ENCODE measurements around the gene AEBP1. TPM values are rescaled to one million over a fixed set of nuclear protein-coding genes. Genes with fewer than 3 reads are reported as not detected.
A peak's percentile ranks its signal among the peaks of the same experiment; 100 is the strongest.

AEBP1 gene
- polyA plus RNA-seq, 6 donors from 2014 or later: 1.9 to 18.5 (median 4.1) TPM

GRCh38 chr7:44159824-44160630, 55.9 kb downstream of the AEBP1 start:
- Mint-ChIP-seq H3K36me3 (peaks cover 0 to 4% of the 10 kb centered on the region in 2 donors), H3K9me3 (peaks cover 0 to 9% (median 3%) of the 10 kb centered on the region in 7 donors), H3K27me3 (no peaks in the 10 kb centered on the region), H3K4me1 (no peaks in the 10 kb centered on the region), H3K4me3 (no peak overlapping the region), H3K27ac (no peak overlapping the region)
- no peak for ATAC-seq (ENCODE audit: low read depth in 2 of 2)
- DNase-seq: no peak

- H3K27me3 Mint-ChIP-seq: no peaks in the 10 kb centered on the region
- H3K9me3 Mint-ChIP-seq: peaks cover 0 to 9% (median 3%) of the 10 kb centered on the region in 7 donors
- ATAC-seq (ENCODE audit: low read depth in 2 of 2) (no peak), DNase-seq (no peak)
- no peaks in the 10 kb centered on the region for H3K4me1 Mint-ChIP-seq
- H3K36me3 Mint-ChIP-seq: peaks cover 0 to 4% of the 10 kb centered on the region in 2 donors
- no peak overlapping the region for H3K27ac Mint-ChIP-seq
- H3K4me3 Mint-ChIP-seq: peak overlapping the region in 1 of 8 donors; percentile 60
Measured at GRCh38 chr7:44161371-44161770, 57.2 kb downstream of the AEBP1 start.

GRCh38 chr7:44162179-44162578, 58.0 kb downstream of the AEBP1 start:
- Mint-ChIP-seq H3K4me3 (no peak overlapping the region), H3K27ac (no peak overlapping the region)
- no peak for DNase-seq

DNA sequence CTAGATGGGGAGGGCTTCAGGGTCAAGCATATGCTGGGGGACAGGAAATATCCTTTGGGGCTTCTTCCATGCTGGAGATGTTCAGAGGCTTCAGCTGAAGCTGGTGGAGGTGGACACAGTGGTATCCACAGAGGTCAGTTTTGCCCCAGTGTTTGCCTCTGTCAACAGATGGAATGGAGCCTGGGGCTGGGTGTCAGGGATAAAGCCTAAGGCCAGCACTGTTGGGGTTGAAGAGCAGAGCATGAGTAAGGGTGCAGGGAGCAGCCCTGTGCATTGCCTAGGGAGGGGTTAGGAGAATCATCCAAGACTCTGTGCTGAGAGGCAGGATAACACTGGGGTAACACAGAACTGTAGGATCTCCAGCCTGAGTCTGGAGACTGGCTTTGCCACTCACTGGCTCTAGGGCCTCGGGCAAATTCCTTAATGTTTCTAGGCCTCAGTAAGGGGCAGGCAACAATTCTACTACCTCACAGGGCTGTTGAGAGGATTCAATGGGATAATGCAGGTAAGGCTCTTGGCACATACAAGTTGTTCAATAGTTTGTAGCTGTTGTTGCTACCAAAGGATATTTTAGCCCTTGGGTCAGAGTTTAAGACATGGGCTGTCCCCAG, 58.7 kb downstream of the AEBP1 start:
- Mint-ChIP-seq H3K9me3 (peaks cover 0 to 9% (median 3%) of the 10 kb centered on the region in 7 donors), H3K4me1 (peaks cover 6 to 9% (median 9%) of the 10 kb centered on the region in 3 donors), H3K27me3 (no peaks in the 10 kb centered on the region), H3K4me3 (no peak overlapping the region), H3K36me3 (peaks cover 0 to 4% of the 10 kb centered on the region in 2 donors), H3K27ac (peak overlapping the region in 1 of 6 donors; percentile 57)
- ATAC-seq (ENCODE audit: low read depth in 2 of 2) (no peak), DNase-seq (no peak)

More at GRCh38 chr7:44162179-44162578, 58.0 kb downstream of the AEBP1 start:
- Mint-ChIP-seq H3K27me3 (no peaks in the 10 kb centered on the region), H3K9me3 (peaks cover 0 to 9% (median 3%) of the 10 kb centered on the region in 7 donors), H3K36me3 (peaks cover 0 to 4% of the 10 kb centered on the region in 2 donors), H3K4me1 (peaks cover 0 to 2% (median 2%) of the 10 kb centered on the region in 3 donors)
- ATAC-seq (ENCODE audit: low read depth in 2 of 2): no peak

- no peak overlapping the region for H3K4me3 Mint-ChIP-seq
- no peak for DNase-seq
- no peak overlapping the region for H3K27ac Mint-ChIP-seq
- H3K36me3 Mint-ChIP-seq: peaks cover 0 to 4% of the 10 kb centered on the region in 2 donors
- H3K9me3 Mint-ChIP-seq: peaks cover 0 to 9% (median 3%) of the 10 kb centered on the region in 7 donors
- H3K4me1 Mint-ChIP-seq: peaks cover 8 to 16% (median 11%) of the 10 kb centered on the region in 3 donors
- ATAC-seq (ENCODE audit: low read depth in 2 of 2): no peak
- H3K27me3 Mint-ChIP-seq: no peaks in the 10 kb centered on the region
Measured at GRCh38 chr7:44163591-44163990, 59.4 kb downstream of the AEBP1 start.

Other genes with a start within 250 kb of the AEBP1 start
- gene MRPS24, start 234.8 kb upstream of the AEBP1 start, polyA plus RNA-seq (ENCODE audit: low read depth in 6 of 6): 100 to 1,000 TPM; 114 to 144 (median 132) TPM
- gene URGCP, start 197.7 kb upstream of the AEBP1 start, polyA plus RNA-seq (ENCODE audit: low read depth in 6 of 6): 10 to 100 TPM; 13.5 to 24.0 (median 21.2) TPM
- 10 to 100 TPM in 4 of 6 donors, 1 to 10 TPM in 2; 7.8 to 20.8 (median 11.1) TPM for gene UBE2D4, start 177.9 kb upstream of the AEBP1 start, polyA plus RNA-seq (ENCODE audit: low read depth in 6 of 6)
- gene SPDYE1, start 106.4 kb upstream of the AEBP1 start, polyA plus RNA-seq (ENCODE audit: low read depth in 6 of 6): under 1 TPM in 3 of 6 donors, not detected in 3; 0.16 to 0.31 (median 0.17) TPM
- 100 to 1,000 TPM; 226 to 512 (median 348) TPM for gene DBNL, start 59.6 kb upstream of the AEBP1 start, polyA plus RNA-seq (ENCODE audit: low read depth in 6 of 6)
- not detected for gene PGAM2, start 38.8 kb upstream of the AEBP1 start, polyA plus RNA-seq (ENCODE audit: low read depth in 6 of 6)
- 10 to 100 TPM; 26.3 to 53.0 (median 31.4) TPM for gene POLM, start 21.8 kb upstream of the AEBP1 start, polyA plus RNA-seq (ENCODE audit: low read depth in 6 of 6)
- 100 to 1,000 TPM in 2 of 6 donors, 10 to 100 TPM in 4; 80.6 to 128 (median 88.6) TPM for gene POLD2, start 19.2 kb downstream of the AEBP1 start, polyA plus RNA-seq (ENCODE audit: low read depth in 6 of 6)
- not detected for gene MYL7, start 37.0 kb downstream of the AEBP1 start, polyA plus RNA-seq (ENCODE audit: low read depth in 6 of 6)
- 1 to 10 TPM in 2 of 6 donors, under 1 TPM in 4; 0.29 to 4.5 (median 0.45) TPM for gene GCK, start 85.1 kb downstream of the AEBP1 start, polyA plus RNA-seq (ENCODE audit: low read depth in 6 of 6)
- gene YKT6, start 96.6 kb downstream of the AEBP1 start, polyA plus RNA-seq (ENCODE audit: low read depth in 6 of 6): 10 to 100 TPM; 21.5 to 41.9 (median 31.0) TPM
- not detected for gene CAMK2B, start 221.2 kb downstream of the AEBP1 start, polyA plus RNA-seq (ENCODE audit: low read depth in 6 of 6)

Data from naive B cell (primary cell).